Measurements from ENCODE around the gene ADM5. TPM values are rescaled to one million over a fixed set of nuclear protein-coding genes. Genes with fewer than 3 reads are reported as not detected.

Gene ADM5
- total and polyA plus RNA-seq, 11 donors: 0.14 to 1.6 (median 0.60) TPM; not detected in 1

DNA sequence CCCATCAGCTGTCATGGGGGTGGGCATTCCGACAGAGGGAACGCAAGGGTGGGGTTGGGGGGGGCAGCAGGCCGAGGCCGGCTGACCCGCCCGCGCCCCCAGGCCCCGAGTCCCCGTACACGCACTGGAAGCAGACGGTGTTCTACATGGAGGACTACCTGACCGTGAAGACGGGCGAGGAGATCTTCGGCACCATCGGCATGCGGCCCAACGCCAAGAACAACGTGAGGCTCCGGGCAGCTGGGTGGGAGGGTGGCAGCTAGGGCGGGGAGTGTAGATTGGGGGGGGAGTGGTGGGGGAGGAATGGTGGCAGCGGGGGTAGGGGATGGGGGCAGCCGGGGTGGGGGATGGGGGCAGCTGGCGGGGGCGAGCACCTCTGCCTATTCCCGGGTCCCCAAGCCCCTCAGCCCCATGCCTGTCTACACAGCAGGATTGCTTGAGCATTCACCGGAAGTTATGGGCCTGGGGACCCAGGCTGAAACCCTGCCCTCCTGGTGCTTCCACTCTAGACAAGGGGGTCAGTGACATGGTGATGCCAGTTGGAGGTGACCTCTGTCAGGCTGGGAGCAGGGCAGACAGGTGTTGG is 2.8 kb upstream of the ADM5 start:
- H3K4me3 ChIP-seq: no peak overlapping the region
- intact Hi-C loops (cut with DNase I): loop anchor here in 2 of 10 donors (5.0 to 10.0 kb wide), 3 partner anchors 81 to 292 kb away; partner anchors contain the start of genes AKT1S1 (in 1 of the 2), AP2A1 (in 1 of the 2) and TBC1D17 (in 1 of the 2)

DNA sequence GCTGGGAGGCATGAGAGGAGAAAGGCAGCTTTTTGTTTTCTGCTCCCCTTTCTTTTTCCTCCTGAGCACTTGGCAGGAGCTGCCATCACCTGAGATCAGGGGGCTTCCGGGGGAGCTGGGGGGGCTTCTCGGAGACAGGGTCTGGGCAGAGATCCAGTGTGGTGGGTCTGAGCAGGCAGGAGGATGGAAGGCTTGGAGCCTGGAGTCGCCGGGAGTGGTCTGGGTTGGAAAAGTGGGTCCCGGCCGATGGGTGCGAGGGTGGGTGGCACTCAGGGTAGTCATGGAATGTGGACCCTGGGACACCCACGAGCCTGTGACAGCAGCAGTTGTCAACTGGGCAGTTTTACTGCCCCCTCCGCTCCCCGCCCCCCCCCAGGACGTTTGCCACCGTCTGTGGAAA is 2.2 kb upstream of the ADM5 start:
- H3K36me3 ChIP-seq: peaks cover 0 to 53% (median 47%) of the 10 kb centered on the region in 9 donors
- peak overlapping the region in 2 of 12 donors; percentile 58 to 60 for H3K4me3 ChIP-seq
- WGBS, 4 donors: 39 to 64% (median 61%) methylated on average over 7 to 12 of the region's 12 CpGs
- DNase-seq (no peak), ATAC-seq (no peak)
- TF ChIP-seq, protein P1, sequence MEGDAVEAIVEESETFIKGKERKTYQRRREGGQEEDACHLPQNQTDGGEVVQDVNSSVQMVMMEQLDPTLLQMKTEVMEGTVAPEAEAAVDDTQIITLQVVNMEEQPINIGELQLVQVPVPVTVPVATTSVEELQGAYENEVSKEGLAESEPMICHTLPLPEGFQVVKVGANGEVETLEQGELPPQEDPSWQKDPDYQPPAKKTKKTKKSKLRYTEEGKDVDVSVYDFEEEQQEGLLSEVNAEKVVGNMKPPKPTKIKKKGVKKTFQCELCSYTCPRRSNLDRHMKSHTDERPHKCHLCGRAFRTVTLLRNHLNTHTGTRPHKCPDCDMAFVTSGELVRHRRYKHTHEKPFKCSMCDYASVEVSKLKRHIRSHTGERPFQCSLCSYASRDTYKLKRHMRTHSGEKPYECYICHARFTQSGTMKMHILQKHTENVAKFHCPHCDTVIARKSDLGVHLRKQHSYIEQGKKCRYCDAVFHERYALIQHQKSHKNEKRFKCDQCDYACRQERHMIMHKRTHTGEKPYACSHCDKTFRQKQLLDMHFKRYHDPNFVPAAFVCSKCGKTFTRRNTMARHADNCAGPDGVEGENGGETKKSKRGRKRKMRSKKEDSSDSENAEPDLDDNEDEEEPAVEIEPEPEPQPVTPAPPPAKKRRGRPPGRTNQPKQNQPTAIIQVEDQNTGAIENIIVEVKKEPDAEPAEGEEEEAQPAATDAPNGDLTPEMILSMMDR (IDR thresholded peaks at IDR 0.05): no peak
- no peak for TF ChIP-seq POLR2A (IDR thresholded peaks at IDR 0.05)
- no peaks in the 10 kb centered on the region for H3K9me3 ChIP-seq
- H3K27ac ChIP-seq: peak overlapping the region in 10 of 12 donors; percentile 23 to 82 (median 68)
- intact Hi-C loops (cut with DNase I): loop anchor here in 2 of 10 donors (5.0 to 10.0 kb wide), 3 partner anchors 80 to 292 kb away; partner anchors contain the start of genes AKT1S1 (in 1 of the 2), AP2A1 (in 1 of the 2) and TBC1D17 (in 1 of the 2)
- H3K27me3 ChIP-seq: peaks cover 0 to 27% (median 0%) of the 10 kb centered on the region in 9 donors
- H3K4me1 ChIP-seq: peaks cover 0 to 62% (median 32%) of the 10 kb centered on the region in 12 donors

More for the DNA sequence above, 2.8 kb upstream of the ADM5 start:
- peak overlapping the region in 10 of 12 donors; percentile 32 to 82 (median 68) for H3K27ac ChIP-seq
- no peak for TF ChIP-seq POLR2A (IDR thresholded peaks at IDR 0.05)
- TF ChIP-seq, protein P1 (IDR thresholded peaks at IDR 0.05): no peak
- H3K36me3 ChIP-seq: peaks cover 0 to 58% (median 52%) of the 10 kb centered on the region in 9 donors
- no peak for ATAC-seq
- H3K27me3 ChIP-seq: peaks cover 0 to 26% (median 0%) of the 10 kb centered on the region in 9 donors
- no peaks in the 10 kb centered on the region for H3K9me3 ChIP-seq
- DNase-seq: no peak
- H3K4me1 ChIP-seq: peaks cover 0 to 62% (median 31%) of the 10 kb centered on the region in 12 donors
- WGBS, 4 donors: 78 to 90% (median 84%) methylated on average over 16 to 27 of the region's 27 CpGs

DNA sequence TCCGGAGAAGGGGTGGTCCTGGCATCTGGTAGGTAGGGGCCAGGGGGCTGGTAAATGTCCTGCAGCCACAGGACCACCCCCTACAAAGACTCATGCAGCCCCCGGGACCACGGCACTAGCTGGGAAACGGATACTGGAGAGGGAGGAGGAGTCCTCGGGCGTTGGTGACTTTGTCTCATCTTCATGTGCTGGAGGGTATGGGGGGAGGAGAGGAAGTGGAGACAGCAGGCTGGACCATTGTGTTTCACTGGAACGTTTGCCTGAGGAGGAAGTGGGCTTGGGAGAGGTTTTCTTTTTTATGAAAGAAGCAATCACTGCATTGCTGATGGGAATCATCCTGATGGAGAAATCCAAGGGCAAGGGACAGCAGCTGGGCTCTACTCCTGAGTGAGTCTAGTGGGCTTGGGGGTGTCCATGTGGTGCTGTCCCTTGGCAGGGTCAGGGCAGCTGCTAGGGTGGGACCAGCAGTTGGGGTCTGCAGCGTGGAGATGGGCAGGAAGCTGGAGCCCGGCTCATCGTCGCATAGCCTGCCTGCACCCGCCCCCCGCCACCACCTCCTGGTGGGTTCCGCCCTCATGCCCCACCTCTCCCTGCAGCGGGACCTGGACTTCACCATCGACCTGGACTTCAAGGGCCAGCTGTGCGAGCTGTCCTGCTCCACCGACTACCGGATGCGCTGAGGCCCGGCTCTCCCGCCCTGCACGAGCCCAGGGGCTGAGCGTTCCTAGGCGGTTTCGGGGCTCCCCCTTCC is 1.7 kb upstream of the ADM5 start:
- ATAC-seq (peak in 1 of 4 donors; percentile 34), DNase-seq (peak in 1 of 5 donors; percentile 31)
- no peaks in the 10 kb centered on the region for H3K9me3 ChIP-seq
- intact Hi-C loops (cut with DNase I): loop anchor here in 2 of 10 donors (5.0 to 10.0 kb wide), 3 partner anchors 80 to 293 kb away; partner anchors contain the start of genes AKT1S1 (in 1 of the 2), AP2A1 (in 1 of the 2) and TBC1D17 (in 1 of the 2)
- peak overlapping the region; percentile 23 to 85 (median 68) for H3K27ac ChIP-seq
- H3K4me1 ChIP-seq: peaks cover 0 to 62% (median 32%) of the 10 kb centered on the region in 12 donors
- H3K36me3 ChIP-seq: peaks cover 0 to 47% (median 42%) of the 10 kb centered on the region in 9 donors
- no peak for TF ChIP-seq POLR2A (IDR thresholded peaks at IDR 0.05)
- TF ChIP-seq, protein P1 (IDR thresholded peaks at IDR 0.05): no peak
- peaks cover 0 to 27% (median 0%) of the 10 kb centered on the region in 9 donors for H3K27me3 ChIP-seq
- H3K4me3 ChIP-seq: peak overlapping the region in 8 of 12 donors; percentile 20 to 67 (median 47)
- WGBS, 4 donors: 46 to 71% (median 56%) methylated on average over 19 to 26 of the region's 26 CpGs
